MM.1S (cell line): ENCODE results near the gene SUSD2.

Experiments used
- CTCF ChIP-seq: fragments of 300-600 bp; sonication (generic); IDR thresholded peaks from 2 replicates; pipeline ENCODE4 v1.5.1; 2016; ENCODE audit warnings: antibody characterized with exemption, low read length, mixed read lengths
- EZH2 ChIP-seq: fragments of 300-600 bp; sonication (generic); optimal IDR thresholded peaks from 2 replicates; pipeline ENCODE3; 2017; ENCODE audit warnings: low read depth, mild to moderate bottlenecking, antibody characterized with exemption, low read length, mixed read lengths
- EZH2phosphoT487 ChIP-seq: fragments of 300-600 bp; sonication (generic); IDR thresholded peaks from 2 replicates; pipeline ENCODE4 v1.6.1; 2018; ENCODE audit warnings: antibody characterized with exemption, low read length

GRCh38 chr22:24161485-24161884, 19.8 kb upstream of the SUSD2 start:
- TF ChIP-seq EZH2 (no peak), CTCF (no peak), EZH2phosphoT487 (no peak)
